Left renal pelvis (tissue), 4 donors: ENCODE data around the gene TMPRSS4. TPM values are rescaled to one million over a fixed set of nuclear protein-coding genes. Genes with fewer than 3 reads are reported as not detected.
"Not testable (repeated sequence)": the region's sequence is repeated elsewhere in the genome, so short reads cannot be mapped to it uniquely, and the experiment has no call there.

ENCODE experiments used
- DNase-seq, 4 donors: peaks; one replicate each; pipeline ENCODE4 v3.0.0-alpha.2; 2013; ENCODE audit warnings: low read depth in 4 of 4, low spot score in 3 of 4
- polyA plus RNA-seq, 4 donors: library from polyadenylated mRNA; unstranded; fragments of 120-200 nt; gene quantifications; one replicate each; pipeline ENCODE4 v1.2.1, GENCODE V29; 2013; ENCODE audit not compliant: insufficient read length in 4 of 4

TMPRSS4 gene
- polyA plus RNA-seq, 4 donors: 0.59 to 34.7 (median 28.1) TPM

- no peak for DNase-seq
These were observed 21.9 kb upstream of the TMPRSS4 start for GRCh38 chr11:118054712-118055640.

GRCh38 chr11:118055966-118056365 is 20.9 kb upstream of the TMPRSS4 start:
- DNase-seq: no peak

- no peak for DNase-seq
These were observed 20.1 kb upstream of the TMPRSS4 start for GRCh38 chr11:118056806-118057205.

DNA sequence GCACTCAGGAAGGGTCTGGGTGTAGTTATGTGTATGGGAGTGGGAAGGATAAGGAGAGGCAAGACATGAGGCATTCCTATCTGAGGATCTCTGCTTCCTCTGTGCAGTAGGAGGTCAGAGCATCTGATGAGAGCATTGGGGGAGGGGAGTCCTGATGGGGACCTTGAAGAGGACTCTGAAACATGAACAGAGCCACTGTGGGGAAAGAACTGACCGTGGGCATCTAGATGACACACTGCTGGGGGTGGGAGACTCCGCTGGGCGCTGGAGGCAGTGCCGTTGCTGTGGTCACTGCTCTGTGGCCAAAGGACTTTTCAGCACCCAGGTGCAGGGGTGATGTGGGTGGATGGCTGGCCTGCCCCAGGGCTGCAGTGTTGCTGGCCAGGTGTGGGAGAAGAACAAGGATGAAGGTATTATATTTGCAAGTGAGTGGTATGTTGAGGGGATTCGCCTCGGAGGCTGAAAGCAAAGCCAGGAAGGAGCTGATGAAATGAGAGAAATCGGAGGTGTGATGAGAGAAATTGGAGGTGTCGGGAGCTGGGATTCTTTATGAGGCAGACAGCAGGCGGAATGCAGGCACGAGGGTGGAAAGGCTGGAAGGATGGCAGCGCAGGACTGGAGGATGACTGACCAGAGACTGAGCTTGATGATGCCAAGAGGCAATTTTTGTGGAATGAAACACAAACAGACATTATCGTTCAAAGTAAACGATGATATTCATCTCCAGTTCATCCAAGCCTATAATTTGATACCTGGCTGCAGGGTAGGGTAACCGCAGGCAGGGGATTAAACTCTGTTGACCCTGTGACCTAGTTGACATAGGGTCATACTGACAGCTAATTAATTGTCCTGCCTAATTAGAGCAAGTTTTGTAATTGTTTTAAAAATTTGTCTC is 19.4 kb upstream of the TMPRSS4 start:
- no peak for DNase-seq

GRCh38 chr11:118058311-118059245 is 18.3 kb upstream of the TMPRSS4 start:
- DNase-seq: no peak

DNA sequence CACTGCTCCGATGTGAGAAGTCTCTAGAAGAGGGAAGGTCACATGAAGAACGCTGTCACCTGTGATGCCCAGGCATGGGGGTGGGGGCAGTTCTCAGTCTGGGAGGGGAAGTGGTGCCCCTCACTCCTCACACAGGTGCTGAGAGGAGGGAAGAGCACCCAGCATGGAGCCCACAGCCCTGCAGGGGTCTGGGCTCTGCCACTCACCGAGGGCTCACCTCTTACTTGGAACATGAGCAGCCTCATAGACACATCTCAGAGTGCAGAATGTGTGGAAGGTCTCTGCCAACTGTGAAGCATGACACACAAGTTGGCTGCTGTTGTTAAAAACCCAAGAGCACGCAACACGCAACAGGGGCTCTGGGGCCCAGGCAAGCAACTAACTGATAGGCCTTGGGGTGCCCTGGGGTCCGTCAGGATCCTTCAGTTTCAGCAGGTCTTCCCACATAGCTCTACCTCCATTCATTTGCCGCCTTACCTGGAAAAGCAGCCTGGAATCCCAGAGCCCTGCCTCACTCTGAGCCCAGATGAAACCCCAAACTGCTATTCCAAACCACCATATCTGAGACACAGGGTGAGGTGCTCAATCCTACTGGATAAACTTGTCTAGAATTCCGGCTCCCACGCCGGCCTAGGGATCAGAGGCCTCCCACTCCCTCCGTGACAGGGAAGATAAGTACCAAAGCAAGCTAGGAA is 17.5 kb upstream of the TMPRSS4 start:
- DNase-seq: no peak

DNA sequence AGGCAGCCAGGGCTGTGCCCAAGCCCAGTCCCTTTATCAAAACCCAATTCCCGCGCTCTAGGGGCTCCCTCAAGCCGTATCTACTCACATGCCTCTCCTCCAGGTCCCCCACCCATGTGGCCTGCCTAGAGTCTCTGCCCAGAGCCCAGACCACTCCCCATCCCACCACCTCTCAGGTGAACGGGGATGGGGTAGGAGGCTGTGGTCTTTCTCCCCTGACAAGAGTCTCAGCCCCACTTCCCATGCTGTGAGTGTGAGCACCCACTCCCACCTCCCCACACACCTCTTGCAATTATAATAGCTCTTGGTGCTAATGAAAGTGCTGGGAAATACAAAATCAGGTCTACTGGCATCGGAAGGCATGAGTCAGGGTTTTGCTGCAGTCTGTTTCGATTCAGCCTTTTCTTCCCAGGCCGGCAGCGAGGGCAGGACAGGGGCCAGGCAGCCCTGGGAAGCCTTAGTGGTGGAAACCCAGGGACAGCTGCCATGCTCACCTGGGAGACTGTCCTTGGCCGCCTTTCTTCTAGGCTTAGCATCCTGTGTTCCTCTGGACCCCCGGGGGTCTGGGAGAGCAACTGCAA is 16.7 kb upstream of the TMPRSS4 start:
- DNase-seq: no peak

GRCh38 chr11:118060869-118061268 is 16.0 kb upstream of the TMPRSS4 start:
- no peak for DNase-seq

GRCh38 chr11:118061586-118062125 is 15.2 kb upstream of the TMPRSS4 start:
- DNase-seq: no peak

DNA sequence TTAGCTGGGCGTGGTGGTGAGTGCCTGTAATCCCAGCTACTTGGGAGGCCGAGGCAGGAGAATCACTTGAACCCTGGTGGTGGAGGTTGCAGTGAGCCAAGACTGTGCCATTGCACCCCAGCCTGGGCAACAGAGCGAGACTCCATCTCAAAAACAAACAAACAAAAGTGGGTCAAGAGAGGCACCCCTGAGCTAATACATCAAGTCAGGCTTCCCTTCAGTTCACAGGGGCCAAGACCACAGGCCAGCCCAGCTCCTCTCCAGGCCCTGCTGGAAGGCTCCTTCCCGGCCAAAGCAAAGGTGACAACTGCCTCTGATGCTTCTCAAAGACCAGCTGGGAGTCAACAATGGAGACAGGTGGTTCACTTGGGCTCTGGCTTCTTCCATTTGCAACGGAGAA is 14.7 kb upstream of the TMPRSS4 start:
- DNase-seq: not testable (repeated sequence)

GRCh38 chr11:118062631-118063030 is 14.2 kb upstream of the TMPRSS4 start:
- not testable (repeated sequence) for DNase-seq

DNA sequence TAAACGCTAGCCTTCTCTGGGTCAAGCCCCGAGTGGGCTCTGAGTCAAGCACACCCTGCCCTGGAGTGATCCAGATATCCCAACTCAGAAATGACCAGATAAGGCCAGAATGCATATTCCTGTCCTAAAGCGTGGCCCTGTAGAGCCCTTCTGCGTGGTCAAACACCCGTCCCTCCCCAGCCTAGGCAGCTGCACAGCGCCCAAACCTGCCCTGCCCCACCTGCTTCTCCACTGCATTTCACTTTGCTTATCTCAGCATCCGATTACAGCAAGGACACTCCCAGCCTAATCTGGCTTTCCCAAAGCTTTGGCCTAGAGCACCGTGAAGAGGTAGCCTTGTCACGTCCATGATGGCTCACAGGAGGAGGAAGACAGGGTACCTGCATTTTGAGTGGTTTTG is 11.9 kb upstream of the TMPRSS4 start:
- no peak for DNase-seq

- no peak for DNase-seq
These were observed 11.5 kb upstream of the TMPRSS4 start for GRCh38 chr11:118065384-118065783.

DNA sequence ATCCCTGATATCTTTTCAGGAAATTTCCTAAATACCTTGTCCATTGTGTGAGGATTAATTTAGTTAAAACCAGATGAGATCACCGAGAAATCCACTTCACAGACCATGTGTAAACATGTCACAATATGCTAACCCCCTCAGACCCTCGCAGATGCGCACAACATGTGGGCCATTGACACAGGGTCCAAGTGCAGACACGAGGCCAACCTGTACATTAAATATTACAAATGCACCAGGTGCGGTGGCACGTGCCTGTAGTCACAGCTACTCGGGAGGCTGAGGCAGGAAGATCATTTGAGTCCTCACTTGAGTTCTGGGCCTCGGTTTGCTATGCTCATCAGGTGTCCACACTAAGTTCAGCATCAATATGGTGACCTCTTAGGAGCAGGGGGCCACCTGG is 9.9 kb upstream of the TMPRSS4 start:
- DNase-seq: no peak

- no peak for DNase-seq
These were observed 8.5 kb upstream of the TMPRSS4 start for GRCh38 chr11:118068206-118068944.

DNA sequence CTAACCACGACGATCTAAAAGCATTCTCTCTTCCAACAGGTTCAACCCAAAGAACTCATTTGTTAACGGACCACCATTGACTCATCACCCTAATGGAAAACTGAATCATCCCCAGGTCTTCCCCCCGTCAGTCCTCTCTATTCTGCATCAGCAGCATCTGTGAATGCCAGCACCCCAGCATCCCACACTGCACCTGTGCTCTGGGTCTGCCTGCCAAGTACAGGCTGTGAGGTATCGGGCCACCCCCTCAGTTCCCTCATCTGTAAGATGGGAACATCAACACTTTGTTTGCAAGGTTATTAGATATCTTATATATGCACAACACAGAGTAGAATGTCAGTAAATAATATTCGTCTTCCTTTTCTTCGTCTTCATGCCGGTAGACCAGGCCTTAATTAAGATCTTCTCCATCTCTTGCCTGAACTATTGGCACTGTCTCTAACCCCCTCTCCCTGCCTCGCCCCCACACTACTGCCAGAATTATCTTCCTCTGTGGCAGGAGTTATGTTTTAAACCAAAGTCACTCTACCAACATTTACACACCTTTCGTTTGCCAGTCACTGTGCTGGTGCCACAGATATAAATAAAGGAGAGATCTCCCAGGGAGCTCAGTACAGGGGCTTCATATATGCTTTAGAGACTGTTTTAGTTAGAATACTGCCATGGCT is 7.8 kb upstream of the TMPRSS4 start:
- DNase-seq: no peak

- no peak for DNase-seq
These were observed 5.4 kb upstream of the TMPRSS4 start for GRCh38 chr11:118071416-118072030.
